Liver (tissue), 9 donors: ENCODE data around the gene PRICKLE1. TPM values are rescaled to one million over a fixed set of nuclear protein-coding genes. Genes with fewer than 3 reads are reported as not detected.

ENCODE experiments used
- DNase-seq: peaks from one replicate; pipeline ENCODE4 v3.0.0-alpha.2; 2017; ENCODE audit warnings: low spot score
- H3K27ac ChIP-seq, 2 donors: one replicate each; pipeline ENCODE4 v1.7.0; 2013; ENCODE audit warnings: inconsistent platforms in 2 of 2, low read length in 2 of 2, control low read depth in 1 of 2, low read depth in 1 of 2, mild to moderate bottlenecking in 1 of 2
- H3K27me3 ChIP-seq, 4 donors: one replicate each; pipeline versions ENCODE4 v1.6.1 to v1.7.0; 2013; ENCODE audit warnings: low read length in 3 of 4, inconsistent platforms in 1 of 4, mild to moderate bottlenecking in 1 of 4, moderate library complexity in 1 of 4; ENCODE audit not compliant: control insufficient read depth in 4 of 4, insufficient read depth in 4 of 4
- H3K36me3 ChIP-seq, 4 donors: one replicate each; pipeline versions ENCODE4 v1.6.1 to v1.7.0; 2013; ENCODE audit warnings: low read length in 3 of 4, mild to moderate bottlenecking in 3 of 4, low read depth in 1 of 4, moderate library complexity in 1 of 4; ENCODE audit not compliant: control insufficient read depth in 4 of 4, insufficient read depth in 3 of 4
- H3K4me1 ChIP-seq, 4 donors: one replicate each; pipeline versions ENCODE4 v1.6.1 to v1.7.0; 2013; ENCODE audit warnings: low read length in 3 of 4, mild to moderate bottlenecking in 3 of 4, moderate library complexity in 1 of 4; ENCODE audit not compliant: control insufficient read depth in 4 of 4, insufficient read depth in 4 of 4
- H3K4me3 ChIP-seq, 3 donors: one replicate each; pipeline versions ENCODE4 v1.6.1 to v1.7.0; 2013; ENCODE audit warnings: low read length in 3 of 3, control low read depth in 1 of 3, low read depth in 1 of 3, mild to moderate bottlenecking in 1 of 3
- H3K9ac ChIP-seq, 2 donors: one replicate each; pipeline ENCODE4 v1.7.0; 2013; ENCODE audit warnings: low read length in 2 of 2, mild to moderate bottlenecking in 2 of 2, moderate library complexity in 2 of 2, control low read depth in 1 of 2, low read depth in 1 of 2
- H3K9me3 ChIP-seq, 4 donors: one replicate each; pipeline versions ENCODE4 v1.6.1 to v1.7.0; 2013; ENCODE audit warnings: low read length in 3 of 4; ENCODE audit not compliant: control insufficient read depth in 4 of 4
- ATF3 ChIP-seq: IDR thresholded peaks from 2 replicates; pipeline ENCODE4 v1.6.1; 2016; ENCODE audit warnings: antibody characterized with exemption
- EGR1 ChIP-seq, 2 donors: IDR thresholded peaks; 2 replicates each; pipeline ENCODE4 v1.6.1; 2016 to 2018; ENCODE audit warnings: antibody characterized with exemption in 2 of 2, low read depth in 2 of 2
- FOXA1 ChIP-seq: IDR thresholded peaks from 2 replicates; pipeline ENCODE4 v1.6.1; 2016; ENCODE audit warnings: antibody characterized with exemption
- FOXA2 ChIP-seq: IDR thresholded peaks from 2 replicates; pipeline ENCODE4 v1.6.1; 2016; ENCODE audit warnings: antibody characterized with exemption
- GABPA ChIP-seq, 2 donors: IDR thresholded peaks in 1 of 2; conservative IDR thresholded peaks in 1 of 2; 2 replicates each; pipeline ENCODE4 v1.6.1; 2016; ENCODE audit warnings: antibody characterized with exemption in 2 of 2, mild to moderate bottlenecking in 1 of 2, moderate library complexity in 1 of 2
- HNF4A ChIP-seq, 2 donors: conservative IDR thresholded peaks; 2 replicates each; pipeline ENCODE4 v1.6.1; 2016; ENCODE audit warnings: antibody characterized with exemption in 2 of 2, mild to moderate bottlenecking in 2 of 2
- HNF4G ChIP-seq: IDR thresholded peaks from 2 replicates; pipeline ENCODE4 v1.6.1; 2016; ENCODE audit warnings: antibody characterized with exemption
- NR2F2 ChIP-seq: IDR thresholded peaks from 2 replicates; pipeline ENCODE4 v1.6.1; 2016; ENCODE audit warnings: antibody characterized with exemption
- RXRA ChIP-seq, 2 donors: IDR thresholded peaks; 2 replicates each; pipeline ENCODE4 v1.6.1; 2017 to 2018; ENCODE audit warnings: antibody characterized with exemption in 2 of 2, mild to moderate bottlenecking in 1 of 2
- SP1 ChIP-seq: IDR thresholded peaks from 2 replicates; pipeline ENCODE4 v1.6.1; 2018; ENCODE audit warnings: antibody characterized with exemption, mild to moderate bottlenecking
- YY1 ChIP-seq: IDR thresholded peaks from 2 replicates; pipeline ENCODE4 v1.6.1; 2016; ENCODE audit warnings: antibody characterized with exemption, mild to moderate bottlenecking
- ZBTB33 ChIP-seq: IDR thresholded peaks from 2 replicates; pipeline ENCODE4 v1.6.1; 2016; ENCODE audit warnings: antibody characterized with exemption
- WGBS: extraction: QIAGEN DNeasy Blood & Tissue Kit; methylation state at CpG from one replicate; pipeline ENCODE4 v1.1.7; 2013; 5-methylcytosine and 5-hydroxymethylcytosine counted together
- polyA plus RNA-seq, 2 donors: library from polyadenylated mRNA; stranded (reverse) in 1 of 2; unstranded in 1 of 2; fragments of 200-250 nt in 1 of 2; fragments of >200 nt in 1 of 2; fragmentation: Nextera tagmentation in 1 of 2; extraction: Ambion mirVana in 1 of 2; gene quantifications; one replicate each; pipeline versions ENCODE4 v1.2.1 to v1.2.3, GENCODE V29; 2013 to 2015
- total RNA-seq, 2 donors: library from RNA; depleted of rRNA; stranded (reverse); fragments of >200 nt; gene quantifications; one replicate each; pipeline ENCODE4 v1.2.3, GENCODE V29; 2014
- TF ChIP-seq, protein P1 (sequence below): fragments of 150-350 bp; IDR thresholded peaks from 2 replicates; pipeline ENCODE4 v1.5.1; 2017; ENCODE audit warnings: improper control_type of control experiment, low read depth, low read length; ENCODE audit not compliant: missing input control
- TF ChIP-seq, protein P2 (sequence below): IDR thresholded peaks from 2 replicates; pipeline ENCODE4 v1.6.1; 2016; ENCODE audit warnings: antibody characterized with exemption
- donor health status: healthy.
- donor health status: healthy.
- donor health status: healthy.
- donor health status: healthy.
- donor health status: healthy.

Gene PRICKLE1
- total and polyA plus RNA-seq, 4 donors: 0.59 to 5.7 (median 2.2) TPM

GRCh38 chr12:42625611-42626010, 36.1 kb upstream of the PRICKLE1 start (continued):
- TF ChIP-seq ZBTB33: no peak
- TF ChIP-seq HNF4G: no peak
- TF ChIP-seq ATF3: no peak

GRCh38 chr12:42617622-42618021, 28.1 kb upstream of the PRICKLE1 start:
- no peaks in the 10 kb centered on the region for H3K4me1 ChIP-seq
- H3K27me3 ChIP-seq: no peaks in the 10 kb centered on the region
- no peak for DNase-seq
- no peaks in the 10 kb centered on the region for H3K9me3 ChIP-seq
- no peak overlapping the region for H3K4me3 ChIP-seq
- 42% methylated on average over 1 of the region's 1 CpG for WGBS
- H3K27ac ChIP-seq: no peak overlapping the region
- H3K36me3 ChIP-seq: no peaks in the 10 kb centered on the region
- H3K9ac ChIP-seq: no peak overlapping the region
- TF ChIP-seq HNF4G (no peak), SP1 (no peak), EGR1 (IDR thresholded peaks at IDR 0.05; ENCODE audit: low read depth in 2 of 2) (no peak), RXRA (IDR thresholded peaks at IDR 0.05) (no peak), FOXA2 (no peak), HNF4A (conservative IDR thresholded peaks at IDR 0.05) (no peak), GABPA (IDR thresholded peaks at IDR 0.05 in 1 of 2, conservative IDR thresholded peaks at IDR 0.05 in 1 of 2) (no peak)
- TF ChIP-seq, protein P1, sequence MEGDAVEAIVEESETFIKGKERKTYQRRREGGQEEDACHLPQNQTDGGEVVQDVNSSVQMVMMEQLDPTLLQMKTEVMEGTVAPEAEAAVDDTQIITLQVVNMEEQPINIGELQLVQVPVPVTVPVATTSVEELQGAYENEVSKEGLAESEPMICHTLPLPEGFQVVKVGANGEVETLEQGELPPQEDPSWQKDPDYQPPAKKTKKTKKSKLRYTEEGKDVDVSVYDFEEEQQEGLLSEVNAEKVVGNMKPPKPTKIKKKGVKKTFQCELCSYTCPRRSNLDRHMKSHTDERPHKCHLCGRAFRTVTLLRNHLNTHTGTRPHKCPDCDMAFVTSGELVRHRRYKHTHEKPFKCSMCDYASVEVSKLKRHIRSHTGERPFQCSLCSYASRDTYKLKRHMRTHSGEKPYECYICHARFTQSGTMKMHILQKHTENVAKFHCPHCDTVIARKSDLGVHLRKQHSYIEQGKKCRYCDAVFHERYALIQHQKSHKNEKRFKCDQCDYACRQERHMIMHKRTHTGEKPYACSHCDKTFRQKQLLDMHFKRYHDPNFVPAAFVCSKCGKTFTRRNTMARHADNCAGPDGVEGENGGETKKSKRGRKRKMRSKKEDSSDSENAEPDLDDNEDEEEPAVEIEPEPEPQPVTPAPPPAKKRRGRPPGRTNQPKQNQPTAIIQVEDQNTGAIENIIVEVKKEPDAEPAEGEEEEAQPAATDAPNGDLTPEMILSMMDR: no peak
- TF ChIP-seq, protein P2, sequence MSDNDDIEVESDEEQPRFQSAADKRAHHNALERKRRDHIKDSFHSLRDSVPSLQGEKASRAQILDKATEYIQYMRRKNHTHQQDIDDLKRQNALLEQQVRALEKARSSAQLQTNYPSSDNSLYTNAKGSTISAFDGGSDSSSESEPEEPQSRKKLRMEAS: no peak

DNA sequence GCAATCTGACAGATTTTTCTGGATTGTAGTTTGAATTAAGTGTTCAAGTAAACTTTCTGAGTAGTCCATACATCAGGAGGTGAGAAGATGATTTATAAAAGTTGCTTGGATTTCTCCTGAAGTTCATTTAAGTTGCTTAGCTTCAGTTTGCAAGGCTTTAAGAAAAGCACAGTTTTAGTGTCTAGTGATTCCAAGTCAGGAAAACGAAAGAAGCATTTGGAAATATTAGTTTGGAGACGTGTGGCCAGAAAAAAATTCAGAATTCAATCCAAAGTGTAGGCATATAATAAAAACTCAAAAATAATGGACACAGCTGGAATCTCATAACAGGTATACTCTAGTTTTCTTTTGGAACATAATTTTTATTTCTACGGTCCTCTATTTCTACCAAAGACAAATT, 25.5 kb upstream of the PRICKLE1 start:
- H3K36me3 ChIP-seq: no peaks in the 10 kb centered on the region
- H3K4me3 ChIP-seq: no peak overlapping the region
- H3K9ac ChIP-seq: no peak overlapping the region
- no peaks in the 10 kb centered on the region for H3K27me3 ChIP-seq
- no peaks in the 10 kb centered on the region for H3K4me1 ChIP-seq
- no peak overlapping the region for H3K27ac ChIP-seq
- WGBS: 62% methylated on average over 3 of the region's 3 CpGs
- no peak for DNase-seq
- H3K9me3 ChIP-seq: no peaks in the 10 kb centered on the region
- TF ChIP-seq, protein P1: no peak
- TF ChIP-seq RXRA (IDR thresholded peaks at IDR 0.05) (no peak), YY1 (no peak), GABPA (IDR thresholded peaks at IDR 0.05 in 1 of 2, conservative IDR thresholded peaks at IDR 0.05 in 1 of 2) (no peak), FOXA2 (no peak), FOXA1 (no peak), ATF3 (no peak), ZBTB33 (no peak), NR2F2 (no peak), HNF4G (no peak), EGR1 (IDR thresholded peaks at IDR 0.05; ENCODE audit: low read depth in 2 of 2) (no peak)
